Dedifferentiated amniotic fluid mesenchymal stem cell (primary cell): ENCODE measurements around the gene CCDC192.
A peak's percentile ranks its signal among the peaks of the same experiment; 100 is the strongest.

Experiments used
- DNase-seq: peaks from one replicate; pipeline ENCODE4 v3.0.0-alpha.2; 2016; ENCODE audit errors: extremely low spot score

Gene CCDC192

GRCh38 chr5:127981498-127981897 is 278.3 kb downstream of the CCDC192 start:
- no peak for DNase-seq

GRCh38 chr5:127985811-127986325 is 282.7 kb downstream of the CCDC192 start:
- no peak for DNase-seq

GRCh38 chr5:127987354-127988145 is 284.4 kb downstream of the CCDC192 start:
- DNase-seq: no peak

DNA sequence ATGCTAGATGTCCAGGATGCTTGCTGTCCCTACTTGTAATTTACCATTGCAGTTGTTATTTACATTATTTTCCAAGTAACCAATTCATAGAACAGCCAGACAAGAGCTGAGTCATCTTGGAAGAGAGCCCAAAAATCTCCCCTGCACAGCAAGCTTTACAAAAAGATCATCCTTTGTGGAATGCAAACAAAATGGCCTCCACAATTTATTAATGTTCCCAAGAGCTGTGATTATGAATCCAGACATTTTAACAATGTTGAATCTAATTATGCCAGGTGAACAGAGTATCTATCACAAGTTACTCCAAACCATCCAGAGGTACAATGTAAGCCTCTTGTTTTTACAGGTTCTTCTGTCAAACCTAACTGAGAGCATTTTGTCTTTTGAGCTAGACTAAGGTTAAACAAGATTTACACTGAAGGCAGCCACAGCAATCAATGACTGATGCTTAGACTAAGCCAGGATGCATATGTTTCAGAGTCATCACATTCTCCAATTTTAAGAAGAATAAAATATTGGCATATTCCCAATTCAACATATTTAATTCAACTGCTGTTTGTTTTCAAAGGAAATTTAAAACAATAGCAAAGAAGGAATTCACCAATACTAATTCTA is 285.1 kb downstream of the CCDC192 start:
- DNase-seq: peak; percentile 73
